K562 (cell line): ENCODE data around the gene RPUSD1. TPM values are rescaled to one million over a fixed set of nuclear protein-coding genes. Genes with fewer than 3 reads are reported as not detected.
A peak's percentile ranks its signal among the peaks of the same experiment; 100 is the strongest.

Source experiments
- ATAC-seq: fragments of 200-7000 bp; cut with Tn5 transposase; 3 replicates; pipeline ENCODE4 v1.9.1; 2020; ENCODE audit warnings: moderate library complexity
- BruUV-seq: library from RNA; stranded (reverse); fragments of 400-500 nt; replicated peaks from 2 replicates; lab custom pipeline; 2021; lab: Mats Ljungman, UMichigan
- CTCF ChIA-PET: fragments of 300-600 bp; formaldehyde crosslinking; extraction: SDS; loops from one replicate; lab custom pipeline; 2021; ENCODE audit warnings: low intra/inter-chr PET ratio; lab: Yijun Ruan, JAX
- POLR2A ChIA-PET: fragments of 300-600, 350-650 bp; sonication (Branson Sonifier 250); formaldehyde crosslinking; extraction: SDS; loops from one replicate; lab custom pipeline; 2021; ENCODE audit warnings: antibody characterized with exemption, inconsistent platforms; lab: Yijun Ruan, JAX
- DNase-seq, 4 experiments: peaks; one replicate each; pipeline versions ENCODE4 v3.0.0 to v3.0.0-alpha.2; 2011 to 2018; ENCODE audit warnings: low spot score in 3 of 4, mixed read lengths in 3 of 4; ENCODE audit errors: extremely low read depth in 1 of 4
- FAIRE-seq: peaks from 2 replicates; lab custom pipeline; 2011; peaks lifted over from hg19 to GRCh38; lab: Jason Lieb, UNC
- H2AFZ ChIP-seq: 2 replicates; pipeline ENCODE4 v1.6.0; 2011; ENCODE audit warnings: low read depth, low read length, control low read depth, inconsistent platforms
- H3K27ac ChIP-seq: fragments of 200-600 bp; 3 replicates; pipeline ENCODE4 v1.8.0; 2011; ENCODE audit warnings: low read depth, mild to moderate bottlenecking, control low read depth, inconsistent platforms, low read length, moderate library complexity, mixed read lengths; ENCODE audit errors: extremely low read depth
- H3K27me3 ChIP-seq, 2 experiments: fragments of 300-600 bp in 1 of 2; 2 replicates in 1 of 2; 3 replicates in 1 of 2; pipeline versions ENCODE4 v1.6.0 to v1.8.0; 2011; ENCODE audit warnings: inconsistent platforms in 2 of 2, low read length in 2 of 2, mild to moderate bottlenecking in 1 of 2, mixed read lengths in 1 of 2, moderate library complexity in 1 of 2; ENCODE audit not compliant: control insufficient read depth in 2 of 2, insufficient read depth in 2 of 2
- H3K36me3 ChIP-seq: fragments of 300-600 bp; 3 replicates; pipeline ENCODE4 v1.8.0; 2011; ENCODE audit warnings: mild to moderate bottlenecking, low read length, inconsistent platforms; ENCODE audit not compliant: control insufficient read depth, insufficient read depth
- H3K4me1 ChIP-seq, 2 experiments: fragments of 200-600 bp in 1 of 2; replicated peaks in 1 of 2; 2 replicates in 1 of 2; 3 replicates in 1 of 2; pipeline versions ENCODE4 v1.5.1 to v1.8.0; 2011; ENCODE audit warnings: inconsistent platforms in 2 of 2, low read length in 2 of 2, mild to moderate bottlenecking in 1 of 2, mixed read lengths in 1 of 2, moderate library complexity in 1 of 2; ENCODE audit not compliant: control insufficient read depth in 2 of 2, insufficient read depth in 2 of 2
- H3K4me2 ChIP-seq: 2 replicates; pipeline ENCODE4 v1.6.1; 2011; ENCODE audit warnings: low read length, control low read depth, inconsistent platforms, mixed read lengths; ENCODE audit not compliant: insufficient read depth
- H3K4me3 ChIP-seq: fragments of 200-600 bp; sonication (generic), shearing (Covaris generic); 2 replicates; pipeline ENCODE4 v1.5.1; 2016; ENCODE audit warnings: control low read depth, inconsistent platforms
- H3K79me2 ChIP-seq: fragments of 200-600 bp; 3 replicates; pipeline ENCODE4 v1.8.0; 2011; ENCODE audit warnings: low read length, inconsistent platforms; ENCODE audit not compliant: control insufficient read depth, insufficient read depth
- H3K9ac ChIP-seq, 2 experiments: 2 replicates each; pipeline versions ENCODE4 v1.6.0 to v1.6.1; 2011; ENCODE audit warnings: low read depth in 2 of 2, low read length in 2 of 2, control low read depth in 1 of 2, inconsistent platforms in 1 of 2, mild to moderate bottlenecking in 1 of 2, mixed read lengths in 1 of 2; ENCODE audit not compliant: insufficient read depth in 1 of 2
- H3K9me1 ChIP-seq: one replicate; pipeline ENCODE4 v1.6.0; 2011; ENCODE audit warnings: inconsistent platforms, mild to moderate bottlenecking, low read length, moderate library complexity; ENCODE audit not compliant: control insufficient read depth, insufficient read depth
- H3K9me3 ChIP-seq: replicated peaks from 2 replicates; pipeline ENCODE4 v1.5.1; 2011; ENCODE audit warnings: low read depth, low read length, inconsistent platforms; ENCODE audit not compliant: control insufficient read depth, insufficient read depth
- H4K20me1 ChIP-seq: replicated peaks from 2 replicates; pipeline ENCODE4 v1.6.1; 2011; ENCODE audit warnings: low read length, inconsistent platforms, mixed read lengths; ENCODE audit not compliant: control insufficient read depth, insufficient read depth
- ASH1L ChIP-seq: fragments of 450-650 bp; IDR thresholded peaks from 2 replicates; pipeline ENCODE4 v1.6.1; 2018; ENCODE audit warnings: borderline replicate concordance, mild to moderate bottlenecking, low read depth; ENCODE audit not compliant: partially characterized antibody
- ATF4 ChIP-seq: fragments of 450-650 bp; formaldehyde crosslinking; IDR thresholded peaks from 2 replicates; pipeline ENCODE4 v1.4.0; 2022; ENCODE audit warnings: mild to moderate bottlenecking, moderate library complexity
- BRD9 ChIP-seq: fragments of 450-650 bp; IDR thresholded peaks from 2 replicates; pipeline ENCODE4 v1.6.1; 2018; ENCODE audit warnings: low read depth; ENCODE audit not compliant: partially characterized antibody
- CHD1 ChIP-seq: fragments of 200-600 bp; sonication (generic); IDR thresholded peaks from one replicate; pipeline ENCODE4 v1.6.1; 2012; ENCODE audit warnings: mild to moderate bottlenecking, moderate library complexity, low read length, inconsistent platforms
- CTCF ChIP-seq, 3 experiments: IDR thresholded peaks in 2 of 3; conservative IDR thresholded peaks in 1 of 3; 2 replicates each; pipeline ENCODE4 v1.5.1; 2011 to 2012; ENCODE audit warnings: low read length in 3 of 3, mild to moderate bottlenecking in 3 of 3, control low read depth in 2 of 3, improper control_type of control experiment in 1 of 3, inconsistent platforms in 1 of 3, low read depth in 1 of 3, mixed read lengths in 1 of 3, moderate library complexity in 1 of 3; ENCODE audit not compliant: insufficient read depth in 2 of 3
- ETS1 ChIP-seq: conservative IDR thresholded peaks from 2 replicates; pipeline ENCODE4 v1.6.1; 2011; ENCODE audit warnings: low read depth, mild to moderate bottlenecking, low read length; ENCODE audit not compliant: control insufficient read depth
- ETV1 ChIP-seq: fragments of 450-650 bp; conservative IDR thresholded peaks from 2 replicates; pipeline ENCODE4 v1.6.1; 2016; ENCODE audit warnings: missing genetic modification characterization, control low read depth, low read depth, missing compliant biosample characterization
- FOXA3 ChIP-seq, 2 experiments: fragments of 450-650 bp in 1 of 2; sonication (generic) in 1 of 2; formaldehyde crosslinking; IDR thresholded peaks in 1 of 2; conservative IDR thresholded peaks in 1 of 2; 2 replicates each; pipeline versions ENCODE4 v1.4.0 to v1.8.0; 2020 to 2022; ENCODE audit warnings: mild to moderate bottlenecking in 2 of 2, missing genetic modification reagents in 1 of 2
- RBM34 ChIP-seq: fragments of 200-400 bp; formaldehyde crosslinking; IDR thresholded peaks from 2 replicates; pipeline ENCODE4 v1.6.1; 2018; ENCODE audit warnings: low read length, borderline replicate concordance; ENCODE audit not compliant: insufficient read depth
- RFX1 ChIP-seq: fragments of 450-650 bp; IDR thresholded peaks from 2 replicates; pipeline ENCODE4 v1.6.1; 2016; ENCODE audit warnings: mild to moderate bottlenecking, moderate library complexity
- TEAD1 ChIP-seq, 2 experiments: fragments of 450-650 bp in 1 of 2; sonication (generic) in 1 of 2; formaldehyde crosslinking; IDR thresholded peaks; 2 replicates each; pipeline versions ENCODE4 v1.4.0 to v1.8.0; 2020 to 2022; ENCODE audit warnings: mild to moderate bottlenecking in 2 of 2, missing genetic modification reagents in 1 of 2
- TFAP4 ChIP-seq: sonication (generic); formaldehyde crosslinking; IDR thresholded peaks from 2 replicates; pipeline ENCODE4 v1.8.0; 2022; ENCODE audit warnings: missing genetic modification reagents, mild to moderate bottlenecking, moderate library complexity, borderline replicate concordance
- ZNF311 ChIP-seq: fragments of 250-450 bp; sonication (Bioruptor Pico); IDR thresholded peaks from 2 replicates; pipeline ENCODE4 v1.4.0; 2020; ENCODE audit warnings: mild to moderate bottlenecking, moderate library complexity
- ZNF507 ChIP-seq: conservative IDR thresholded peaks from 2 replicates; pipeline ENCODE4 v1.6.1; 2017; ENCODE audit warnings: missing genetic modification characterization, missing compliant biosample characterization
- ZNF561 ChIP-seq: fragments of 450-650 bp; formaldehyde crosslinking; conservative IDR thresholded peaks from 2 replicates; pipeline ENCODE4 v1.4.0; 2020; ENCODE audit warnings: mild to moderate bottlenecking, moderate library complexity
- WGBS: fragments of 100-300 bp; shearing (Covaris generic); methylation state at CpG from one replicate; pipeline ENCODE4 v1.1.6; 2016; ENCODE audit warnings: low coverage, mixed read lengths; ENCODE audit not compliant: insufficient coverage; ENCODE audit errors: missing lambda C conversion rate; 5-methylcytosine and 5-hydroxymethylcytosine counted together
- in situ Hi-C: fragments of 300-500 bp; cut with MboI; formaldehyde crosslinking; loops from 4 replicates; pipeline ENCODE4 v1.15.0; 2018; ENCODE audit warnings: inconsistent platforms, mixed read lengths
- intact Hi-C: fragments of 100-400 bp; cut with micrococcal nuclease; formaldehyde crosslinking; loops from 2 replicates; pipeline ENCODE4 v1.14.2; 2022
- polyA plus RNA-seq, 8 experiments: library from polyadenylated mRNA; depleted of rRNA in 4 of 8; stranded (reverse) in 5 of 8; unstranded in 3 of 8; fragments of >200 nt; fragmentation: Nextera tagmentation in 2 of 8; fragmentation: Illumina TruSeq in 1 of 8; extraction: Ambion mirVana in 2 of 8; extraction: Trizol in 1 of 8; gene quantifications; 2 replicates each; pipeline versions ENCODE4 v1.2.1 to v1.2.3, GENCODE V29; 2011 to 2014; ENCODE audit warnings: inconsistent platforms in 1 of 8, missing spikeins in 1 of 8
- total RNA-seq, 7 experiments: library from RNA; depleted of rRNA in 6 of 7; stranded (reverse); fragments of >200 nt in 6 of 7; fragmentation: Illumina TruSeq in 2 of 7; extraction: Trizol in 2 of 7; gene quantifications; 2 replicates each; pipeline versions ENCODE4 v1.2.1 to v1.2.3, GENCODE V29; 2011 to 2021; ENCODE audit warnings: low replicate concordance in 1 of 7

Gene RPUSD1
- total and polyA plus RNA-seq, 9 of the 15 experiments (the other 6 are each of a cell fraction or from before 2014, with no cell fraction given): 0.45 to 56.6 (median 12.0) TPM

GRCh38 chr16:813204-813915 lies 25.2 kb upstream of the RPUSD1 start:
- DNase-seq: peak; percentile 64 to 88 (median 84)
- no peaks in the 10 kb centered on the region for H3K36me3 ChIP-seq
- ChIA-PET POLR2A (no interaction called here), CTCF (interaction anchor here (0.6 to 1.7 kb wide), 5 partner anchors 67 to 381 kb away, joined by 3 to 6 read pairs (median 4); no protein-coding TSS in a partner anchor)
- 21% methylated on average over 51 of the region's 67 CpGs for WGBS
- H3K79me2 ChIP-seq: no peaks in the 10 kb centered on the region; the same call in 2 of the 3 replicates
- no TSS peak for BruUV-seq
- no peak overlapping the region for H2AFZ ChIP-seq
- no peak overlapping the region for H3K9ac ChIP-seq
- peak; percentile 95 for ATAC-seq
- H3K4me1 ChIP-seq: peaks cover 3 to 47% of the 10 kb centered on the region in 2 experiments; a peak in 4 of 5 replicates
- no peak overlapping the region for H3K4me2 ChIP-seq
- H3K27ac ChIP-seq: no peak overlapping the region
- no peaks in the 10 kb centered on the region for H3K9me1 ChIP-seq
- no peak overlapping the region for H3K4me3 ChIP-seq
- no peaks in the 10 kb centered on the region for H3K9me3 ChIP-seq
- FAIRE-seq: peak; percentile 11
- no peaks in the 10 kb centered on the region for H4K20me1 ChIP-seq
- H3K27me3 ChIP-seq: peaks cover 29 to 71% of the 10 kb centered on the region in 2 experiments
- in situ Hi-C loops: loop anchor here (5.0 kb wide), 1 partner anchor 234 kb away; no protein-coding TSS in a partner anchor
- intact Hi-C loops: loop anchor here (2.0 kb wide), 1 partner anchor 241 kb away; no protein-coding TSS in a partner anchor
- TF ChIP-seq ZNF311 (CRISPR knock-in tag) (no peak), ZNF561 (CRISPR knock-in tag) (no peak), FOXA3 (CRISPR knock-in tag; conservative IDR thresholded peaks at IDR 0.05 in 1 of 2, IDR thresholded peaks at IDR 0.05 in 1 of 2) (no peak), TFAP4 (CRISPR knock-in tag) (peak; percentile 36; the same call in 1 of the 2 replicates), RBM34 (no peak), CTCF (IDR thresholded peaks at IDR 0.05 in 2 of 3, conservative IDR thresholded peaks at IDR 0.05 in 1 of 3; ENCODE audit: insufficient read depth in 2 of 3, low read depth in 1 of 3, low read length in 3 of 3) (peak; percentile 70 to 84 (median 78)), TEAD1 (CRISPR knock-in tag; IDR thresholded peaks at IDR 0.05) (no peak), BRD9 (no peak), RFX1 (no peak), ZNF507 (tag) (no peak), ETS1 (no peak), ATF4 (CRISPR knock-in tag) (no peak), ASH1L (no peak), ETV1 (tag) (peak; percentile 43), CHD1 (no peak)
